Uterus (tissue), 2 donors: ENCODE data around the gene TRUB2.

Source experiments
- POLR2A ChIP-seq, 2 donors: fragments of 450-650 bp; IDR thresholded peaks; one replicate each; pipeline ENCODE4 v1.6.1; 2016; ENCODE audit warnings: antibody characterized with exemption in 2 of 2, mild to moderate bottlenecking in 1 of 2, moderate library complexity in 1 of 2
- TF ChIP-seq, protein P1 (sequence below), 4 experiments: fragments of 200-600 bp in 2 of 4; fragments of 450-650 bp in 2 of 4; sonication (generic) in 2 of 4; IDR thresholded peaks; one replicate each; pipeline ENCODE4 v1.5.1; 2016 to 2019; ENCODE audit warnings: antibody characterized with exemption in 4 of 4, mild to moderate bottlenecking in 2 of 4, moderate library complexity in 1 of 4

DNA sequence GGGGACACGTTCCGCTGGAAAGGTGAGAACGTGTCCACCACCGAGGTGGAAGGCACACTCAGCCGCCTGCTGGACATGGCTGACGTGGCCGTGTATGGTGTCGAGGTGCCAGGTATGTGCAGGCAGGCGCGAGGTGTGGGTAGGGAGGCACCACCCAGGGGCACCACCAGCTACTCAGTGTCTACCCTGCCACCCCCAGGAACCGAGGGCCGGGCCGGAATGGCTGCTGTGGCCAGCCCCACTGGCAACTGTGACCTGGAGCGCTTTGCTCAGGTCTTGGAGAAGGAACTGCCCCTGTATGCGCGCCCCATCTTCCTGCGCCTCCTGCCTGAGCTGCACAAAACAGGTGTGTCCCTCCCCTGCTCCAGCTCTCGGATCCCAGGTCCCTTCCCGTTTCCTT is 33.2 kb upstream of the TRUB2 start:
- TF ChIP-seq, protein P1, sequence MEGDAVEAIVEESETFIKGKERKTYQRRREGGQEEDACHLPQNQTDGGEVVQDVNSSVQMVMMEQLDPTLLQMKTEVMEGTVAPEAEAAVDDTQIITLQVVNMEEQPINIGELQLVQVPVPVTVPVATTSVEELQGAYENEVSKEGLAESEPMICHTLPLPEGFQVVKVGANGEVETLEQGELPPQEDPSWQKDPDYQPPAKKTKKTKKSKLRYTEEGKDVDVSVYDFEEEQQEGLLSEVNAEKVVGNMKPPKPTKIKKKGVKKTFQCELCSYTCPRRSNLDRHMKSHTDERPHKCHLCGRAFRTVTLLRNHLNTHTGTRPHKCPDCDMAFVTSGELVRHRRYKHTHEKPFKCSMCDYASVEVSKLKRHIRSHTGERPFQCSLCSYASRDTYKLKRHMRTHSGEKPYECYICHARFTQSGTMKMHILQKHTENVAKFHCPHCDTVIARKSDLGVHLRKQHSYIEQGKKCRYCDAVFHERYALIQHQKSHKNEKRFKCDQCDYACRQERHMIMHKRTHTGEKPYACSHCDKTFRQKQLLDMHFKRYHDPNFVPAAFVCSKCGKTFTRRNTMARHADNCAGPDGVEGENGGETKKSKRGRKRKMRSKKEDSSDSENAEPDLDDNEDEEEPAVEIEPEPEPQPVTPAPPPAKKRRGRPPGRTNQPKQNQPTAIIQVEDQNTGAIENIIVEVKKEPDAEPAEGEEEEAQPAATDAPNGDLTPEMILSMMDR (IDR thresholded peaks at IDR 0.05): no peak
- TF ChIP-seq POLR2A (IDR thresholded peaks at IDR 0.05): no peak
